ENCODE data around the gene ZSWIM7. TPM values are rescaled to one million over a fixed set of nuclear protein-coding genes. Genes with fewer than 3 reads are reported as not detected.
"Not testable (repeated sequence)": the region's sequence is repeated elsewhere in the genome, so short reads cannot be mapped to it uniquely, and the experiment has no call there.

The ZSWIM7 gene
- total RNA-seq, 1 donor from 2014 or later: 24.2 TPM

DNA sequence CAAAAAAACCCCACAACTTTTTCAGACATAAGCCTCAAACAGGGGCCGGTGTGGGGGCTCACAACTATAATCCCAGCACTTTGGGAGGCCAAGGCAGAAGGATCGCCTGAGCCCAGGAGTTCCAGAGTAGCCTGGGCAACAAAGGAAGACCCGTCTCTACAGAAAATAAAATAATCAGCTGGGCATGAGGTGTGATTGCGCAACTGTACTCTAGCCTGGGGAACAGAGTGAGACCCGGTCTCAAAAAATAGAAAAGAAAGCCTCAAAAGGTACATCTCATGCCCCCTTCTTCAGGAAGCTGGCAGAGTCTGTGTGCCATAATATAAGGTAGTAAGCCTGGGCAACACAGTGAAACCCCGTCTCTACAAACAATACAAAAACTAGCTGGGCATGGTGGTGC lies 3.2 kb downstream of the ZSWIM7 start:
- DNase-seq (ENCODE audit: low read depth) (no peak), FAIRE-seq (no peak)
- H3K27me3 ChIP-seq (ENCODE audit: control insufficient read depth, insufficient read depth, low read length): no peaks in the 10 kb centered on the region
- peaks cover 3% of the 10 kb centered on the region for H3K36me3 ChIP-seq (ENCODE audit: control insufficient read depth, insufficient read depth, low read length)
- TF ChIP-seq, protein P1, sequence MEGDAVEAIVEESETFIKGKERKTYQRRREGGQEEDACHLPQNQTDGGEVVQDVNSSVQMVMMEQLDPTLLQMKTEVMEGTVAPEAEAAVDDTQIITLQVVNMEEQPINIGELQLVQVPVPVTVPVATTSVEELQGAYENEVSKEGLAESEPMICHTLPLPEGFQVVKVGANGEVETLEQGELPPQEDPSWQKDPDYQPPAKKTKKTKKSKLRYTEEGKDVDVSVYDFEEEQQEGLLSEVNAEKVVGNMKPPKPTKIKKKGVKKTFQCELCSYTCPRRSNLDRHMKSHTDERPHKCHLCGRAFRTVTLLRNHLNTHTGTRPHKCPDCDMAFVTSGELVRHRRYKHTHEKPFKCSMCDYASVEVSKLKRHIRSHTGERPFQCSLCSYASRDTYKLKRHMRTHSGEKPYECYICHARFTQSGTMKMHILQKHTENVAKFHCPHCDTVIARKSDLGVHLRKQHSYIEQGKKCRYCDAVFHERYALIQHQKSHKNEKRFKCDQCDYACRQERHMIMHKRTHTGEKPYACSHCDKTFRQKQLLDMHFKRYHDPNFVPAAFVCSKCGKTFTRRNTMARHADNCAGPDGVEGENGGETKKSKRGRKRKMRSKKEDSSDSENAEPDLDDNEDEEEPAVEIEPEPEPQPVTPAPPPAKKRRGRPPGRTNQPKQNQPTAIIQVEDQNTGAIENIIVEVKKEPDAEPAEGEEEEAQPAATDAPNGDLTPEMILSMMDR (IDR thresholded peaks at IDR 0.05; ENCODE audit: insufficient read depth, low read length, severe bottlenecking): no peak
- H3K4me3 ChIP-seq (ENCODE audit: low read depth, low read length): no peak overlapping the region

DNA sequence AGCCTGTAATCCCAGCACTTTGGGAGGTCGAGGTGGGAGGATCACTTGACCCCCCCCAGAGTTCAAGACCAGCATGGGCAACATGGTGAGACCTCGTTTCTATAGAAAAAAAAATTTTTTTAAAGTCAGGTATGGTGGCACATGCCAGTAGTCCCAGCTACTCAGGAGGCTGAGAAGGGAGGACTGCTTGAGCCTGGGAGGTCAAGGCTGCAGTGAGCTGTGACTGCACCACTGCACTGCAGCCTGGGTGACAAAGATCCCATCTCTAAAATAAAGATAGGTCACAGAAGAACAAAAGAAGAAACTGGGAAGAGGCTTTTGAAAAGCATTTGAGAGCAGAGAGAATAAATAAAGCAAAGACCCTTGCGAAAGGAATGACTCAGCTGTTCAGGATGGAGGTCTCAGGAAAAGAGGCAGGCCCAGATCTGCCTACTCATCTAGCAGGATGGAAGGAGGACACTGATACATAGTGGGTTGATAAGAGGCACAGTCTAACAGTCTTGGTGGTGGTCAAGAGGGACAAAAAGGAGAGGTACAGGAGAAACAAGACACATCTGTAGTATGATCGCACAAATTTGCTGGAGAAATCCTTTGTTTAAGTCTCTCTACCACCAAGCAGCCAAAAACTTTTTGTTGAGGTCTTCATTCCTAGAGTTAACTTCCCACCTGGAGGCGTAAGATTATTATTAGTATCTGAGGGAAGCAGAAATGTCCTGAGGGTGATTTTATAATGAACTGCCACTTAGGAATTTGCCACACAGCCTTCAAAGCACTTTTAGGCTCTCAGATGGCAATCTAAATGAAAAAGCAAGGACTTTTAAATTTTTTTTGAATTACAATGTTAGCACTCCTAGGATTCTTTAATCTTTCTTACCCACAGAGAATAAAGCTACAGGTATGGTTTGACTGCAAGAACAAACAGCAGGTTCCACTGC lies 17.6 kb downstream of the ZSWIM7 start:
- Histone ChIP-seq H3K36me3 (ENCODE audit: control insufficient read depth, insufficient read depth, low read length) (peaks cover 5% of the 10 kb centered on the region), H3K4me3 (ENCODE audit: low read depth, low read length) (no peak overlapping the region), H3K27me3 (ENCODE audit: control insufficient read depth, insufficient read depth, low read length) (no peaks in the 10 kb centered on the region)
- TF ChIP-seq, protein P1 (IDR thresholded peaks at IDR 0.05; ENCODE audit: insufficient read depth, low read length, severe bottlenecking): no peak
- FAIRE-seq: no peak
- peak; percentile 77 for DNase-seq (ENCODE audit: low read depth)

DNA sequence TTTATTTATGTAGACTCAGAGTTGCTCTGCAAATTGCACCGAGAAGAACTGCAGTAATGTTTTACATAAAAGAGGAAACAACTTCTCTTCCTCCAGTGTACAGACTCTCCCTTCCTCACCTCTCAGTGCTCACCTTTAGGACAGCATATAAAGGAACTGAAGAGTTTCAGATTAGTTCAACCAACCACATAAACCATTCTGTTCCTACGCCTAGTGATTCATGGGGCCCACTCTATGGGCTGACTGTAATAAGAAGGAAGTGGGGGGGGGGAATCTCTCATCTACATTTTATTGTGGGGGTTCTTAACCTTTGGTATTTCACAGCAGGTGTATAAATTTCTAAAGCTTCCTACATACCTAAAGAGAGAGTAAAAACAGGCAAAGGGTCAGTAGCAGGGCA lies 18.3 kb downstream of the ZSWIM7 start:
- Histone ChIP-seq H3K27me3 (ENCODE audit: control insufficient read depth, insufficient read depth, low read length) (no peaks in the 10 kb centered on the region), H3K4me3 (ENCODE audit: low read depth, low read length) (no peak overlapping the region), H3K36me3 (ENCODE audit: control insufficient read depth, insufficient read depth, low read length) (peaks cover 5% of the 10 kb centered on the region)
- peak; percentile 50 for DNase-seq (ENCODE audit: low read depth)
- TF ChIP-seq, protein P1 (IDR thresholded peaks at IDR 0.05; ENCODE audit: insufficient read depth, low read length, severe bottlenecking): no peak
- FAIRE-seq: no peak

DNA sequence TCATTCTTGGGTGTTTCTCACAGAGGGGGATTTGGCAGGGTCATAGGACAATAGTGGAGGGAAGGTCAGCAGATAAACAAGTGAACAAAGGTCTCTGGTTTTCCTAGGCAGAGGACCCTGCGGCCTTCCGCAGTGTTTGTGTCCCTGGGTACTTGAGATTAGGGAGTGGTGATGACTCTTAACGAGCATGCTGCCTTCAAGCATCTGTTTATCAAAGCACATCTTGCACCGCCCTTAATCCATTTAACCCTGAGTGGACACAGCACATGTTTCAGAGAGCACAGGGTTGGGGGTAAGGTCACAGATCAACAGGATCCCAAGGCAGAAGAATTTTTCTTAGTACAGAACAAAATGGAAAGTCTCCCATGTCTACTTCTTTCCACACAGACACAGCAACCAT lies 20.5 kb downstream of the ZSWIM7 start:
- FAIRE-seq; H3K4me3 ChIP-seq (ENCODE audit: low read depth, low read length); DNase-seq (ENCODE audit: low read depth); H3K36me3 ChIP-seq (ENCODE audit: control insufficient read depth, insufficient read depth, low read length); H3K27me3 ChIP-seq (ENCODE audit: control insufficient read depth, insufficient read depth, low read length): not testable (repeated sequence)

DNA sequence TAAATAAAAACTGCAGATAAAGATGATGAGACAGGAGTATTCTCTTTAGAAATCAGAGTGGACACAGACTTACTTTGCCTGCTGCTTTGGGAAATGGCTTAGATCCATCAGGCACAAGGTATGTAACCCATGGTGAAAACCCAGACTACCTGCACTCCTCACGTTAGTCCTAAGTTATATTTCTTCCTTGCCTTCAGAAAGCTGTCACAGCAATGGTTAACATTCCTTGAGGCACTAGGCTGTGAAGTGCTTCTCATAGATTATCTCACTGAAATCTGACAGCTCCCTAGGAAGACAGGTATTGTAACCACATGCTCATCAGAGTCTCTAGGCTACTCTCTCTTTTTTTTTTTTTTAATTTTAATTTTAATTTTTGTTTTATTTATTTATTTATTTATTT lies 20.9 kb downstream of the ZSWIM7 start:
- no peak for FAIRE-seq
- DNase-seq (ENCODE audit: low read depth): no peak
- Histone ChIP-seq H3K36me3 (ENCODE audit: control insufficient read depth, insufficient read depth, low read length) (peaks cover 3% of the 10 kb centered on the region), H3K4me3 (ENCODE audit: low read depth, low read length) (no peak overlapping the region), H3K27me3 (ENCODE audit: control insufficient read depth, insufficient read depth, low read length) (no peaks in the 10 kb centered on the region)
- TF ChIP-seq, protein P1 (IDR thresholded peaks at IDR 0.05; ENCODE audit: insufficient read depth, low read length, severe bottlenecking): no peak

DNA sequence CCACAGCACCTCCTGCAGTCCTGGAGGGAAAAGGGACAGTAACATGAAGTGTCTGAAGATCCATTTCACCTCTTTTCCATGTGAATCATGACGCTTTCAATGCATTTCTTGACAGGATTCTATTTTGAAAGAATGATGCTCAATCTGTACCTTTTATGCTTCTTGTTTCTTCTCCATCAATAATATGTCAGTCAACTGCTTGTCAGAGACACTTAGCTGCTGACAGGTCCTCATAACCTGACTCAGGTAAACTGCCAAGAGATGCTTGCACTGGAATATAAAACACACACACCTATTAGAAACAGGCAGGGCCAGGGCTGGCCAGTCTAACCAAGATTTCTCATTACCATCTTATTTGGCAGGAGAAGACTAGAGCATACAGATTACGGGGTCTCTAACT lies 21.6 kb downstream of the ZSWIM7 start:
- no peak for DNase-seq (ENCODE audit: low read depth)
- no peak for FAIRE-seq
- Histone ChIP-seq H3K4me3 (ENCODE audit: low read depth, low read length) (no peak overlapping the region), H3K27me3 (ENCODE audit: control insufficient read depth, insufficient read depth, low read length) (no peaks in the 10 kb centered on the region), H3K36me3 (ENCODE audit: control insufficient read depth, insufficient read depth, low read length) (peaks cover 3% of the 10 kb centered on the region)
- TF ChIP-seq, protein P1 (IDR thresholded peaks at IDR 0.05; ENCODE audit: insufficient read depth, low read length, severe bottlenecking): no peak

All from bronchial epithelial cell (primary cell).